ENCODE results near the gene KIRREL1. TPM values are rescaled to one million over a fixed set of nuclear protein-coding genes. Genes with fewer than 3 reads are reported as not detected.

KIRREL1 gene
- total RNA-seq, 1 experiment from 2014 or later = 30.5 TPM

DNA sequence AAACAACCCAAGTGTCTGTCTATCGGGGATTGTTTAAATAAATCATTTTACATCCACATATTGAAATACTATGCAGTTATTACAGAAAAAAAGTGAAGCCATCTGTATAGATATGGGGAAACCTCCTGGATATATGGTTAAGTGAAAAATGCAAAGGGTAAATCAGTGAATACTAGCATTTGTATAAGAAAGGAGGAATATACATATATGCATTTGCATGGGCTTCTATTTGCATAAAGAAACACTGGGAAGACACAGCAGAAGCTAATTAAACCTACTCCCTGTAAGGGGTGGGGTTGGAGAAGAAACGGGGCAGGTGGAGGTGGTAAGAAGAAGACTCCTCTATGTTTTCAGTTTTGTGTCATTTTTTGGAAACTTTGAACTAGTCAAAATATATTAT lies 16.6 kb upstream of the KIRREL1 start:
- Histone ChIP-seq H3T11ph (ENCODE audit: low read length) (no peak overlapping the region), H3K18ac (ENCODE audit: insufficient read length, low read depth, low read length) (no peak overlapping the region), H2BK5ac (ENCODE audit: insufficient read length, low read length) (no peak overlapping the region), H4K91ac (ENCODE audit: insufficient read length, low read depth, low read length) (no peak overlapping the region), H3K79me2 (ENCODE audit: insufficient read depth, low read length) (no peaks in the 10 kb centered on the region), H2BK15ac (ENCODE audit: low read depth, low read length) (no peak overlapping the region), H4K20me1 (ENCODE audit: control insufficient read depth, insufficient read depth, insufficient read length) (no peaks in the 10 kb centered on the region), H3K79me1 (ENCODE audit: insufficient read depth, low read depth, low read length, poor library complexity, severe bottlenecking) (no peaks in the 10 kb centered on the region), H4K8ac (replicated peaks; ENCODE audit: insufficient read length, low read depth, low read length) (no peak overlapping the region), H3K23ac (ENCODE audit: insufficient read length, low read depth, low read length) (no peak overlapping the region), H3K9me3 (ENCODE audit: control insufficient read depth, low read depth, low read length) (peaks cover 7% of the 10 kb centered on the region), H3K23me2 (ENCODE audit: insufficient read length, low read depth, low read length, poor library complexity, severe bottlenecking) (no peaks in the 10 kb centered on the region), H2AK5ac (ENCODE audit: insufficient read length, low read length) (no peak overlapping the region), H2BK120ac (ENCODE audit: low read depth, low read length, poor library complexity, severe bottlenecking) (no peak overlapping the region), H4K5ac (ENCODE audit: insufficient read length, low read depth, low read length) (no peak overlapping the region), H2BK20ac (ENCODE audit: low read depth, low read length, poor library complexity, severe bottlenecking) (no peak overlapping the region), H2BK12ac (ENCODE audit: insufficient read length, low read depth, low read length) (no peak overlapping the region), H3K4me2 (ENCODE audit: insufficient read depth, insufficient read length, low read length) (no peak overlapping the region), H3K4me1 (ENCODE audit: insufficient read depth, low read length) (peaks cover 6% of the 10 kb centered on the region), H3K4ac (ENCODE audit: low read depth, low read length) (no peak overlapping the region), H3K9ac (ENCODE audit: extremely low read depth, insufficient read length, low read length) (no peak overlapping the region), H3K14ac (ENCODE audit: insufficient read depth, low read length) (no peak overlapping the region), H3K27me3 (ENCODE audit: insufficient read depth, low read length) (no peaks in the 10 kb centered on the region), H3K56ac (ENCODE audit: insufficient read length, low read depth, low read length) (no peak overlapping the region), H3K27ac (ENCODE audit: insufficient read length, low read depth, low read length) (no peak overlapping the region), H2AFZ (ENCODE audit: low read length) (no peak overlapping the region)
- TF ChIP-seq, protein P1, sequence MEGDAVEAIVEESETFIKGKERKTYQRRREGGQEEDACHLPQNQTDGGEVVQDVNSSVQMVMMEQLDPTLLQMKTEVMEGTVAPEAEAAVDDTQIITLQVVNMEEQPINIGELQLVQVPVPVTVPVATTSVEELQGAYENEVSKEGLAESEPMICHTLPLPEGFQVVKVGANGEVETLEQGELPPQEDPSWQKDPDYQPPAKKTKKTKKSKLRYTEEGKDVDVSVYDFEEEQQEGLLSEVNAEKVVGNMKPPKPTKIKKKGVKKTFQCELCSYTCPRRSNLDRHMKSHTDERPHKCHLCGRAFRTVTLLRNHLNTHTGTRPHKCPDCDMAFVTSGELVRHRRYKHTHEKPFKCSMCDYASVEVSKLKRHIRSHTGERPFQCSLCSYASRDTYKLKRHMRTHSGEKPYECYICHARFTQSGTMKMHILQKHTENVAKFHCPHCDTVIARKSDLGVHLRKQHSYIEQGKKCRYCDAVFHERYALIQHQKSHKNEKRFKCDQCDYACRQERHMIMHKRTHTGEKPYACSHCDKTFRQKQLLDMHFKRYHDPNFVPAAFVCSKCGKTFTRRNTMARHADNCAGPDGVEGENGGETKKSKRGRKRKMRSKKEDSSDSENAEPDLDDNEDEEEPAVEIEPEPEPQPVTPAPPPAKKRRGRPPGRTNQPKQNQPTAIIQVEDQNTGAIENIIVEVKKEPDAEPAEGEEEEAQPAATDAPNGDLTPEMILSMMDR (conservative IDR thresholded peaks at IDR 0.05) = no peak
- H3K27ac Mint-ChIP-seq = no peak overlapping the region
- no peak overlapping the region for H3K4me3 Mint-ChIP-seq
- H3K27me3 Mint-ChIP-seq (ENCODE audit: low read depth) = 0 out of 2 replicates have a peak, but pooled peaks cover 2% of the 10 kb centered on the region
- DNase-seq = no peak
- H3K9me3 Mint-ChIP-seq = peaks cover 25 to 26% of the 10 kb centered on the region in 2 experiments
- peaks cover 12 to 22% (median 19%) of the 10 kb centered on the region in 3 experiments for H3K36me3 Mint-ChIP-seq (ENCODE audit: insufficient read depth in 1 of 3, low read depth in 3 of 3)
- H3K4me1 Mint-ChIP-seq = peaks cover 24 to 41% of the 10 kb centered on the region in 2 experiments
- WGBS (ENCODE audit: extremely low coverage, insufficient read length, low lambda C conversion rate) = no CpG with 5 or more reads among the region's 2 CpGs

Measured in H9 (cell line).